Activated T-helper 1 cell treated with anti-CD3 and anti-CD28 coated beads, Interleukin-12 subunit alpha, Interleukin-12 subunit beta, Interleukin-2, Interleukin-4 antibody, amounts not matched to agents 30 ng/mL and 10 ng/mL and 1 ng/mL, durations not matched to agents 14 hours and 24 hours and 36 hours (primary cell): ENCODE results near the gene PHC1. TPM values are rescaled to one million over a fixed set of nuclear protein-coding genes. Genes with fewer than 3 reads are reported as not detected.

Experiments used
- DNase-seq: peaks from one replicate; pipeline ENCODE4 v3.0.0; 2021; ENCODE audit warnings: low spot score
- H3K27ac Mint-ChIP-seq: one replicate; pipeline ENCODE4 v1.8.0; 2021; ENCODE audit warnings: mild to moderate bottlenecking, mixed read lengths
- H3K27me3 Mint-ChIP-seq: one replicate; pipeline ENCODE4 v1.8.0; 2022; ENCODE audit warnings: mild to moderate bottlenecking, moderate library complexity, mixed read lengths; ENCODE audit not compliant: insufficient read depth
- H3K36me3 Mint-ChIP-seq: one replicate; pipeline ENCODE4 v1.8.0; 2021; ENCODE audit warnings: low read depth, mixed read lengths
- H3K4me1 Mint-ChIP-seq: one replicate; pipeline ENCODE4 v1.8.0; 2021; ENCODE audit warnings: low read depth, mixed read lengths
- H3K4me3 Mint-ChIP-seq: one replicate; pipeline ENCODE4 v1.8.0; 2021; ENCODE audit warnings: mild to moderate bottlenecking, moderate library complexity, mixed read lengths
- H3K9me3 Mint-ChIP-seq: one replicate; pipeline ENCODE4 v1.8.0; 2021; ENCODE audit warnings: mixed read lengths
- intact Hi-C: fragments of 100-400 bp; cut with micrococcal nuclease; formaldehyde crosslinking; loops from one replicate; pipeline ENCODE4 v1.15.1; 2024
- total RNA-seq: library from RNA; stranded (reverse); gene quantifications from 2 replicates; pipeline ENCODE4 v1.2.3, GENCODE V29; 2022

PHC1 gene
- total RNA-seq, 1 donor from 2014 or later: 11.3 TPM

DNA sequence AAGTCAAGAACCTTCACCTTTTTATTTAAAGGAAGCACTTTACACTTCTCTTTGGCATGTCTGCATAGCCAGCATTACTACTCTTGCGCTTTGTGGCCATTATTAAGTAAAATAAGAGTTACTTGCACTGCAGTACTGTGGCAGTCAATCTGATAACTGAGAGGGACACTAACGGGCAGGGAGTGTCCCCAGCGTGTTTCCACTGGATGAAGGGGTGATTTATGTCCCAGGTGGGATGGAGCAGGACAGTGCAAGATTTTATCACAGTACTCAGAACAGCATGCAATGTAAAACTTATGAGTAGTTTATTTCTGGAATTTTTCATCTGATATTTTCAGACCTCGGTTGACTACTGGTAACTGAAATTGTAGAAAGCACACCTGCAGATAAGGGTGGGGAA is 43.3 kb downstream of the PHC1 start:
- Mint-ChIP-seq H3K27ac (no peak overlapping the region), H3K9me3 (peaks cover 13% of the 10 kb centered on the region), H3K4me1 (peaks cover 27% of the 10 kb centered on the region), H3K27me3 (no peaks in the 10 kb centered on the region), H3K4me3 (no peak overlapping the region), H3K36me3 (peaks cover 19% of the 10 kb centered on the region)
- DNase-seq: no peak
- intact Hi-C loops: no loop called here

DNA sequence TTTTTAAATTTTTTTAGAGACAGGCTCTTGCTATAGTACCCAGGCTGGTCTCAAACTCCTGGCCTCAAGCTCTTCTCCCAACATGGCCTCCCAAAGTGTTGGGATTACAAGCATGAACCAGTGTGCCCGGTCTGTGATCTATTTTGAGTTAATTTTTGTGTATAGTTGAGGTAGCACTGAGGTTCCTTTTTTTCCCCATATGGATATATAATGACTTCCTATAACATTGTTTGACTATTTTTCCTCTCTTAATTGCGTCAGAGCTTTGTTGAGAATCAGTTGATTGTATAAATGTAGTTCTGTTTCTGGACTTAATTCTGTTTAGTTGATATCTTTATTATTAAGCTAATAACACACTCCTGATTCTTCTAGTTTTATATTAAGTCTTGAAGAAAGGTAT is 43.8 kb downstream of the PHC1 start:
- H3K4me1 Mint-ChIP-seq: peaks cover 22% of the 10 kb centered on the region
- intact Hi-C loops: no loop called here
- H3K27ac Mint-ChIP-seq: no peak overlapping the region
- H3K36me3 Mint-ChIP-seq: peaks cover 14% of the 10 kb centered on the region
- H3K4me3 Mint-ChIP-seq: no peak overlapping the region
- DNase-seq: no peak
- no peaks in the 10 kb centered on the region for H3K27me3 Mint-ChIP-seq
- peaks cover 8% of the 10 kb centered on the region for H3K9me3 Mint-ChIP-seq

DNA sequence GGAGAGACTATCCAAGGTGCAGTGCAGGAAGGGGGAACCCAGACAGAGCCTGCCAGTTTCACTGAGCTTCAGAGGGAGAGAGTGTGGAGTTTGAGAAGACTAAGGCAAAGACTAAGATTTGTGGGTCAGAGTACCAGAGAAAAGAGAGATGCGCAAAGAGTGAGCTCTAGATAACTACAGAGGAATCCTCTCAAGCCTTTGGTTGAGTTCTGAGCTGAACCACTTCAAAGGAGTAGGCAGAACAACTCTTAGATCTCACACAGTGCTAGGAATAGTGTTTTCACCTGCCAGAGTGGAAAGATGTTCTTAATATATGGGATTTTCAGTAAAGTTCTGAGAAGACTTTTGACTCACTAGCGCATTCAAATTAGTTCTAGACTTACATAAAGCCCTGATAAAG is 45.9 kb downstream of the PHC1 start:
- H3K4me1 Mint-ChIP-seq: peaks cover 6% of the 10 kb centered on the region
- peaks cover 8% of the 10 kb centered on the region for H3K9me3 Mint-ChIP-seq
- no peak overlapping the region for H3K4me3 Mint-ChIP-seq
- peaks cover 16% of the 10 kb centered on the region for H3K36me3 Mint-ChIP-seq
- intact Hi-C loops: no loop called here
- no peaks in the 10 kb centered on the region for H3K27me3 Mint-ChIP-seq
- no peak overlapping the region for H3K27ac Mint-ChIP-seq
- DNase-seq: no peak

DNA sequence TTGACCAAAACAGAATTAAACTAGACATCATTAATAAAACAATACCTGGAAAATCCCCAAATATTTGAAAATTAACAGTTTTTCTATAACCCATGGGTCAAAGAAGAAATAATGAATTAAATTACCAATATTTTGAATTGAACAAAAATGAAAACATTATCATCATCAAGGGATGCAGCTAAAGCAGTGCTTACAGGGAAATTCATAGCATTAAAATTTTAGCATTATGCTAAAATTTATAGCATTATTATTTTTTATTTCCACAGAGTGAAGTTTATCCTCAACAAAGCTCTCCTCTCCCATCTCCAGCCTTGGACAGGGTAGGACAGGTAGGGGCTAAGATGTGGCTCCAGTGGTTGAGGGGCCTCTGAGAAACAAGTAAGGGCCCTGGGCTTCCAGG is 54.5 kb downstream of the PHC1 start:
- Mint-ChIP-seq H3K4me3 (no peak overlapping the region), H3K27ac (no peak overlapping the region), H3K4me1 (no peaks in the 10 kb centered on the region), H3K36me3 (peaks cover 10% of the 10 kb centered on the region), H3K27me3 (no peaks in the 10 kb centered on the region), H3K9me3 (peaks cover 34% of the 10 kb centered on the region)
- intact Hi-C loops: no loop called here
- no peak for DNase-seq

DNA sequence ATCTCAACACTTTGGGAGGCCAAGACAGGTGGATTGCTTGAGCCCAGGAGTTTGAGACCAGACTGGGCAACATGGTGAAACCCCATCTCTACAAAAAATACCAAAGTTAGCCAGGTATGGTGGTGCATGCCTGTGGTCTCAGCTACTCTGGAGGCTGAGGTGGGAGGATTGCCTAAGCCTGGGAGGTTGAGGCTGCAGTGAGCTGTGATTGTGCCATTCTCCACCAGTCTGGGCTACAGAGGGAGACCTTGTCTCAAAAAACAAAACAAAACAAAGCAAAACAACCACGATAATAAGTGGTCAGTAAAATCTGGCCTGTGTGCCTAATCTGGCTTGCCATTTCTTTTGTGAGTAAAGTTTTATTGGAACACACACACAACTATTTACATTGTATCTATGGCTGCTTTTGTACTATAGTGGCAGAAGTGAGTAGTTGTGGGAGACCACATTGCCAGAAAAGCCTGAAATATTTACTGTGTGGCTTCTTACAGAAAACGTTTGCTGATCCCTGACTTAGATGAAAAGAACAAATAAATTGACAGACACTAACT is 55.6 kb downstream of the PHC1 start:
- no peak overlapping the region for H3K27ac Mint-ChIP-seq
- peaks cover 2% of the 10 kb centered on the region for H3K27me3 Mint-ChIP-seq
- no peak overlapping the region for H3K4me3 Mint-ChIP-seq
- H3K36me3 Mint-ChIP-seq: peaks cover 3% of the 10 kb centered on the region
- H3K9me3 Mint-ChIP-seq: peaks cover 34% of the 10 kb centered on the region
- intact Hi-C loops: no loop called here
- no peaks in the 10 kb centered on the region for H3K4me1 Mint-ChIP-seq
- no peak for DNase-seq

DNA sequence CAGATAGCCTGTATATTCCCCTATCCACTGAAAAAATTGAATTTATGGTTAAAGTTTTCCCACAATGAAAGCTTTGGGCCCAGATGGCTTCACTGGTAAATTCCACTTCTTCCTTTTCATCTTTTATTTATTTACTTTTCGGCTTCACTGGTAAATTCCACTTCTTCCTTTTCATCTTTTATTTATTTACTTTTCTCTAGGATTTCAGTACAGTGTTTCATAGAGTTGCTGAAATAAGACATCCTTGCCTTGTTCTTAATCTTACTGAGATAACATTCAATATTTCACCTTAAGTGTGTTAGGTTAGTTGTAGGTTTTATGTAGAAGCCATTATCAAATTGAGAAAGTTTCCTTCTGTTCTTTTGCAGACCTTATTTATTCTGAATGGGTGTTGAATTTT is 56.1 kb downstream of the PHC1 start:
- Mint-ChIP-seq H3K4me1 (no peaks in the 10 kb centered on the region), H3K27ac (no peak overlapping the region), H3K27me3 (peaks cover 2% of the 10 kb centered on the region), H3K36me3 (peaks cover 4% of the 10 kb centered on the region), H3K9me3 (peaks cover 34% of the 10 kb centered on the region), H3K4me3 (no peak overlapping the region)
- intact Hi-C loops: no loop called here
- no peak for DNase-seq

DNA sequence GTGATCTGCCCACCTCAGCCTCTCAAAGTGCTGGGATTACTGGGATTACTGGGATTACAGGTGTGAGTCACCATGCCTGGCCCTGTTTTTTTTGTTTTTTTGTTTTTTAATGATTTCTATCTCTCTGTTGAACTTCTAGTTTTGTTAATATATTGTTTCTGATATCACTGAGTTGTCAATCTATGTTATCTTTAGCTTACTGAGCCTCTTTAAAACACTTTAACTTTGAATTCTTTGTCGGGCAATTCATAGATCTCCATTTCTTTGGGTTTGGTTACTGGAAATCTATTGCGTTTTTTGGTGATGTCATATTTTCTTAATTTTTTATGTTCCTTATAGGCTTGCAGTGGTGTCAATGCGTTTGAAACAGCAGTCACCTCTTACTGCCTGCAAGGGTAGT is 65.8 kb downstream of the PHC1 start:
- DNase-seq: no peak
- intact Hi-C loops: no loop called here
- Mint-ChIP-seq H3K36me3 (peaks cover 8% of the 10 kb centered on the region), H3K4me1 (no peaks in the 10 kb centered on the region), H3K4me3 (no peak overlapping the region), H3K9me3 (peaks cover 15% of the 10 kb centered on the region), H3K27me3 (peaks cover 5% of the 10 kb centered on the region), H3K27ac (no peak overlapping the region)

DNA sequence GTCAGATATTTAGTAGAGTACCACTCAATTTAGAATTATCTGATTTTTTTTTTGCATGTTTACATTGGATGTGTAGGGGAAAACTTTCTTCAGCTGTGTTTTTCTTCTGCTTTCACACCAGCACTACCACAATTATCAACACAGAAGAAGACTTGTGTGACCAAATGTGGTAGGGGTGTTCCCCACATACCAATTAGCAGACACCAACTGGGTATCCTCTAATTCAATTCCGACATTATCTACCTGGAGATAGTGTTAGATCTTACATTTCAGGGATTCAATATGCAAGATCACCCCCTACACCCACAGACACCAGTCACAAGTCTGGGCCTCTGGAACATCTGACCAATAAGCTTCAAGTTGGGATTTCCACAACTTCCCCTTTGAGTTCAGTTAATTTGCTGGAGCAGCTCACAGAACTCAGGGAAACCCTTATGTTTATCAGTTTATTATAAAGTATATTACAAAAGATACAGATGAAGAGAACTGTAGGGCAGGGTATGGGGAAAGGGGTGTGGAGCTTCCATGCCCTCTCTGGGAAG is 71.0 kb downstream of the PHC1 start:
- H3K36me3 Mint-ChIP-seq: no peaks in the 10 kb centered on the region
- no peaks in the 10 kb centered on the region for H3K9me3 Mint-ChIP-seq
- H3K4me3 Mint-ChIP-seq: no peak overlapping the region
- DNase-seq: no peak
- H3K27me3 Mint-ChIP-seq: peaks cover 3% of the 10 kb centered on the region
- H3K27ac Mint-ChIP-seq: no peak overlapping the region
- H3K4me1 Mint-ChIP-seq: peaks cover 28% of the 10 kb centered on the region
- intact Hi-C loops: no loop called here

DNA sequence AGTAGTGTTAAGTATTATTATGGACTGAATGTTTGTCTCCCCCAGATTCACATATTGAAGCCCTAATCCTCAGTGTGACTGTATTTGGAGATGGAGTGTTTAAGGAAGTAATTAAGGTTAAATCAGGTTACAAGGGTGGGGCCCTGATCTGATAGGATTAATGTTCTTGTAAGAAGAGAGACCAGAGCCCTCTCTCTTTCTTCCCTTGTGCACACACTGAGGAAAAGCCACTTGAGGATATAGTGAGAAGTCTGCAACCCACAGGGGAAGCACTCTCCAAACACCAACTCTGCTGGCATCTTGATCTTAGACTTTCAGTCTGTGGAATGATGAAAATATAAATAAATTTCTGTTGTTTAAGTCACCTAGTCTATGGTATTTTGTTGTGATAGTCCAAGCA is 72.9 kb downstream of the PHC1 start:
- no peaks in the 10 kb centered on the region for H3K9me3 Mint-ChIP-seq
- H3K27ac Mint-ChIP-seq: no peak overlapping the region
- H3K4me1 Mint-ChIP-seq: peaks cover 35% of the 10 kb centered on the region
- no peaks in the 10 kb centered on the region for H3K27me3 Mint-ChIP-seq
- H3K36me3 Mint-ChIP-seq: no peaks in the 10 kb centered on the region
- intact Hi-C loops: loop anchor here (1.0 kb wide), 2 partner anchors 9 to 38 kb away; no protein-coding TSS in a partner anchor
- no peak for DNase-seq
- H3K4me3 Mint-ChIP-seq: no peak overlapping the region

DNA sequence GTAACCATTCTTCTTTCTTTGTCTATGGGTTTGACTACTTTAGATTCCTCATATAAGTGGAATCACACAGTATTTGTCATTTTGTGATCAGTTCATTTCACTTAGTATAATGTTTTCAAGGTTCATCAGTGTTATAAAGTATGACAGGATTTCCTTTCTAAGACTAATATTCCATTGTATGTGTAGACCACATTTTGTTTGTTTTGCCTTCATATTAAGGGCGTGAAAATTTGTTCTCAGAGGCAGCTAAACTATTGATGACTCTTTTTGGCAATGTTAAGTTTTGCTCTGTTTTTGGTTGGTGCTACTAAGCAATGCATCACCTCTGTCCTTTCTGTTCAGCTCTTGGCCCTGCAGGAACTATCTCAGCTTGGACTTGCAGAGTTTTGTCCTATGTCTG is 73.4 kb downstream of the PHC1 start:
- no peak overlapping the region for H3K4me3 Mint-ChIP-seq
- peak overlapping the region; percentile 33 for H3K27ac Mint-ChIP-seq
- H3K36me3 Mint-ChIP-seq: no peaks in the 10 kb centered on the region
- H3K27me3 Mint-ChIP-seq: no peaks in the 10 kb centered on the region
- intact Hi-C loops: loop anchor here (1.0 to 2.0 kb wide), 3 partner anchors 9 to 38 kb away; no protein-coding TSS in a partner anchor
- peaks cover 39% of the 10 kb centered on the region for H3K4me1 Mint-ChIP-seq
- no peak for DNase-seq
- H3K9me3 Mint-ChIP-seq: no peaks in the 10 kb centered on the region

DNA sequence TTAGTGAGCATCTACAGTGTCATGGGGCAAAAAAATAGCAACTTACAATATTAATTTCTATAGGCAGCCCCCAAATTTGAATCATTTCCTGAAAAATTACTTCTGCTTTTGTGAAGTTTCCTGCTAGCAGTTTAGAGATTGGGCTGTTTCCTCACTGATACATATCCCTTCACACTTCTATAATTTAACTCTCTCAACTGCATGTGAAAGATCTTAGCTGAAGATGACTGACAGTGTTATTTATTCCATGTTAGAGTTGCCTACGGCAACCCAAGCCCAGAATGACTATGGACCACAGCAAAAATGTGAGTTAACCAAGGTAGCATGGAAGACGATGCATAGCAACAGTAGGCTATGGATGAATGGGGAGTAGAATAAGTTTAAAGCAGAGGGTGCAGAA is 75.1 kb downstream of the PHC1 start, which contains the start of gene KLRG1:
KLRG1 (plus strand) TSS at position 134 of the 400 bp plus-strand sequence; CDS start at position 224, 90 bp downstream.
- Mint-ChIP-seq H3K36me3 (no peaks in the 10 kb centered on the region), H3K27ac (no peak within 1 kb of the TSS), H3K4me3 (peak within 1 kb of the TSS; percentile 4), H3K4me1 (peaks cover 39% of the 10 kb centered on the region), H3K27me3 (no peaks in the 10 kb centered on the region), H3K9me3 (no peaks in the 10 kb centered on the region)
- no peak for DNase-seq
- intact Hi-C loops: loop anchor here (2.0 kb wide), 1 partner anchor 39 kb away; no protein-coding TSS in a partner anchor
